AG09309 (cell line): Measurements from ENCODE around the gene NT5C1A.
A peak's percentile ranks its signal among the peaks of the same experiment; 100 is the strongest.

Source experiments
- DNase-seq: peaks from one replicate; pipeline ENCODE4 v3.0.0-alpha.2; 2010; ENCODE audit warnings: low read depth
- H3K4me3 ChIP-seq: 2 replicates; pipeline ENCODE4 v1.5.1; 2011; ENCODE audit warnings: mild to moderate bottlenecking, low read depth, low read length, moderate library complexity; ENCODE audit not compliant: control insufficient read depth
- TF ChIP-seq, protein P1 (sequence below): IDR thresholded peaks from 2 replicates; pipeline ENCODE4 v1.5.1; 2011; ENCODE audit warnings: mild to moderate bottlenecking, low read depth, low read length, inconsistent platforms; ENCODE audit not compliant: insufficient read depth, control insufficient read depth; ENCODE audit errors: missing control alignments

NT5C1A gene

DNA sequence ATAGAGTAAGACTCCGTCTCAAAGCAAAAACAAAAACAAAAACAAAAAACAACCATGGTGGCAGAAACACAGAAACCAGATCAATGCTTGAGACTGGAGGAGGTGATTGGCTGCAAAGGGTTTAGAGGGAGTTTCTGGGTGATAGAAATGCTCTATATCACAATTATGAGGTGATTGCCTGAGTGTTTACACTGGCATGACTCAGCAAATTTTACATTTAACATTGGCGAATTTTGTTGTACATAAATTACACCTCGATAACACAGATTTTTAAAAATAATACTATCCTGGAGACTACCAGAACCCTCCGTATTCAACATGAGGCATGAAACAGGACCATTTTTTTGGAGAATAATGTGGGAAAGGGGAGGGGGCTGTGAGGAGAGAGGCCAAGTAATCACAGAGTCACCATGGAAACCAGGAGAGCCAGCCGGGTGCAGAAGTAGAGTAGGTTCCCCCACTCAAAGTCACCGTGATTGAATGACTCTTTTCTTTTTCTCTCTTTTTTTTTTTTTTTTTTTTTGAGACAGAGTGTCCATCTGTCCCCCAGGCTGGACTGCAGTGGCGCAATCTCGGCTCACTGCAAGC lies 56.7 kb downstream of the NT5C1A start:
- no peak overlapping the region for H3K4me3 ChIP-seq
- DNase-seq: no peak
- TF ChIP-seq, protein P1, sequence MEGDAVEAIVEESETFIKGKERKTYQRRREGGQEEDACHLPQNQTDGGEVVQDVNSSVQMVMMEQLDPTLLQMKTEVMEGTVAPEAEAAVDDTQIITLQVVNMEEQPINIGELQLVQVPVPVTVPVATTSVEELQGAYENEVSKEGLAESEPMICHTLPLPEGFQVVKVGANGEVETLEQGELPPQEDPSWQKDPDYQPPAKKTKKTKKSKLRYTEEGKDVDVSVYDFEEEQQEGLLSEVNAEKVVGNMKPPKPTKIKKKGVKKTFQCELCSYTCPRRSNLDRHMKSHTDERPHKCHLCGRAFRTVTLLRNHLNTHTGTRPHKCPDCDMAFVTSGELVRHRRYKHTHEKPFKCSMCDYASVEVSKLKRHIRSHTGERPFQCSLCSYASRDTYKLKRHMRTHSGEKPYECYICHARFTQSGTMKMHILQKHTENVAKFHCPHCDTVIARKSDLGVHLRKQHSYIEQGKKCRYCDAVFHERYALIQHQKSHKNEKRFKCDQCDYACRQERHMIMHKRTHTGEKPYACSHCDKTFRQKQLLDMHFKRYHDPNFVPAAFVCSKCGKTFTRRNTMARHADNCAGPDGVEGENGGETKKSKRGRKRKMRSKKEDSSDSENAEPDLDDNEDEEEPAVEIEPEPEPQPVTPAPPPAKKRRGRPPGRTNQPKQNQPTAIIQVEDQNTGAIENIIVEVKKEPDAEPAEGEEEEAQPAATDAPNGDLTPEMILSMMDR: no peak

DNA sequence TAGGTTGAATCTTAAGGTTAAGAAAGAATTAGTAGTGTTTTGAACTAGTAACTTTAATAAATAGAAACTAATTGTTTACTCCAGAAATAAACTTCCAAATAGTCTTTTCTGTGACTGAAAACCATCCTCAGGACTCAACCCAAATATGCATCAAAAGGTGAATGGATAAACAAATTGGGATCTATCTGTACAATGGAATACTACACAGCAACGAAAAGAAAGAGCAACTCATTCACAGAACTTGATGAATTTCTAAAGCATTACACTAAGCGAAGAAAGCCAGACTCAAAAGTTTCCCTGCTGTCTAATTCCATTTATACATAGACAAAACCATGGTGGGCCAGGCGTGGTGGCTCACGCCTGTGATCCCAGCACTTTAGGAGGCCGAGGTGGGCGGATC lies 57.4 kb downstream of the NT5C1A start:
- TF ChIP-seq, protein P1: no peak
- no peak for DNase-seq
- H3K4me3 ChIP-seq: no peak overlapping the region

DNA sequence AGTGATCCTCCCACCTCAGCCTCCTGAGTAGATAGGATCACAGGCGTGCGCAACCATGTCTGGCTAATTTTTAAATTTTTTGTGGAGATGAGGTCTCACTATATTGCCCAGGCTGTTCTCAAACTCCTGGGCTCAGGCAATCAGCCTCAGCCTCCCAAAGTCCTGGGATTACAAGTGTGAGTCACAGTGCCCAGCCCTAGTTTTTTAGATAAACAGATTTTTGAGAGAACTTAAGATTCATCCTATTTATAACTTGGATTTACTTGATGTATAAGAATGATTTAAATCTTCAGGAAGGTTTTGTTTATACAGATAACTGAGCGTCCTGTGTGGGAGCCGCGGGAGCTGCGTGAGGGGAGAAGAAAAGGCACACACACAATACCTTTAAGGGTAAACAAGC lies 58.7 kb downstream of the NT5C1A start:
- H3K4me3 ChIP-seq: no peak overlapping the region
- no peak for DNase-seq
- TF ChIP-seq, protein P1: no peak

DNA sequence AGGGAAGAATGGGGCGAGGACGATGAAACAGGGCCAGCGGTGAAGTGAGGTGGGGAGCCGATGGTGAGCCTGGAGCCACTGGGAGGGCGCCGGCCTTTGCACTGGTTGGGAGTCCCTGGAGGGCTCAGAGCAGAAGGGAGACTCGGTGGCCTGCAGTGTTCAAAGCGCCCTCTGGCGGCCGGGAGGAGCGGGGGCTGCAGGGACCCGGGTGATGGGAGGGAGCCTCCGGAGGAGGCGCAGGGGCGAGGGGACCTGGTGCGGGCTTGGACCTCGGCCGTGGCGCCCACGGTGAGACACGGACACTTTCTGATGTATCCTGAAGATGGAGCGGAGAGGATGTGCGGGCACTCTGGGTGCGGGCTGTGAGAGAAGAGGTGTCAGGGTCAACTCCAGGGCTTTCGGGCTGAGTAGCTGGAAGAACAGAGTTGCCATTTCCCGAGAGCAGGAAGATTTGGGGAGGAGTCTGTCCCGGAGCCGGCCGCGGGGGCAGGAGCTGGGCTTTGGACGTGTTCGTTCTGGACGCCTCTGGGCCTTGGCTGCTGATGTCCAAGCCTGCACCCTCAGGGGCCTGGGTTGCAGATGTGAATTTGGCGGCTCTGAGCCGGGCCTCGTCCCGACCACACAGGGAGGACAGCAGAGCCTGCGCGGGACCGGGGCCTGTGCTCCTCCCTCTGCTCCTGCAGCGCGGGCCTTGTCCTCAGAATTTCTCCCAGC lies 62.1 kb downstream of the NT5C1A start:
- H3K4me3 ChIP-seq: no peak overlapping the region
- TF ChIP-seq, protein P1: peak; percentile 78
- no peak for DNase-seq
